Activated CD4-positive, CD25-positive, alpha-beta regulatory T cell treated with anti-CD3 and anti-CD28 coated beads, Interleukin-2, amount 50 U/mL, for 24 hours (primary cell): Measurements from ENCODE around the gene PLCB3.
"Not testable (repeated sequence)": the region's sequence is repeated elsewhere in the genome, so short reads cannot be mapped to it uniquely, and the experiment has no call there.

Experiments used
- ATAC-seq, 2 donors: fragments of 150-1000 bp; cut with Tn5 transposase; one replicate each; pipeline ENCODE4 v1.10.0; 2021; ENCODE audit warnings: mild to moderate bottlenecking in 1 of 2, moderate library complexity in 1 of 2

PLCB3 gene

GRCh38 chr11:64305691-64306562, 54.6 kb downstream of the PLCB3 start:
- peak; percentile 21 to 25 for ATAC-seq

DNA sequence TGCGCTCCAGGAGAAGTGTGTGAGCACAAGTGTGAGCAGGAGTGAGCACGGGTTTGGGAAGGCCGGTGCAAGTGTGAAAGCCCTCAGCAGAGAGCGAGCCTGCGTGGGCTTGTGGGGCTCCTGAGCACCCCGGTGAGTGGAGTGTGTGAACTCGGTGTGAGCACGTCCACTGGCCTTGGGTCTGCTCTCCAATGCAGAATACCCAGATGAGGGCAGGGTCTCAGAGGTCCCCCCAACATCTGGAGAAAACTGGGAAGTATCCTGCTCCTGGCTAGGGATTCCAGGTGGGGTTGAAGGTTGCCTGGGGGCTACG, 55.2 kb downstream of the PLCB3 start:
- ATAC-seq = no peak

- ATAC-seq = no peak
These were observed 55.7 kb downstream of the PLCB3 start for GRCh38 chr11:64306876-64307622.

DNA sequence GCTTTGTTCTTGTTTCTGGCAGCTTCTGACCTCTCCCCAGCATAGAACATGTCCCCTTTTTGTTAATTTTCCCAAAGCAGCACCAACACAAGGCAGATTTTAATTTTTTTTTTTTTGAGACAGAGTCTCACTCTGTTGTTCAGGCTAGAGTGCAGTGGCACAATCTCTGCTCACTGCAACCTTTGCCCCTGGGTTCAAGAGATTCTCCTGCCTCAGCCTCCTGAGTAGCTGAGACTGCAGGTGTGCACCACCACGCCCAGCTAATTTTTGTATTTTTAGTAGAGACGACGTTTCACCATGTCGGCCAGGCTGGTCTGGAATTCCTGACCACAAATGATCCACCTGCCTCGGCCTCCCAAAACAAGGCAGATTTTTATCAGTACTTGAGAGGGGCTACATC, 56.5 kb downstream of the PLCB3 start:
- not testable (repeated sequence) for ATAC-seq

DNA sequence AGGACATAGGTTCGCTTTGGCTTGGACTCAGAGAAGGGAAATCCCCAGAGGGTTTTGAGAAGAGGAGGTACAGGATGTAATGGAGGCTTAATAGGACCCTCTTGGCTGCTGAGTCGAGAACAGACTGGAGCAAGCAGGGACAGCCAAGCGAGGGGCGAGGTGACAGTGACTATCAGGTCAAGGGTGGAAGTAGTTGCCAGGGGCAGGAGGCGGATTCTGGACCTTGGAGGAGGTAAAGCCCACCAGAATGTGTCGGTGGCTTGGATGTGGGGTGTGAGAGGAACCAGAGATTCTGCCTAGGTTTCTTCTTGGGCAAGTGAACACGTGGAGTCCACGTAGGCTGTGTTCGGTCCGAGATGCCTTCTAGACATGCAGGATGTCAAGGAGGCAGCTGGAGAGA, 61.6 kb downstream of the PLCB3 start:
- no peak for ATAC-seq

GRCh38 chr11:64313491-64314145, 62.3 kb downstream of the PLCB3 start:
- ATAC-seq = no peak

DNA sequence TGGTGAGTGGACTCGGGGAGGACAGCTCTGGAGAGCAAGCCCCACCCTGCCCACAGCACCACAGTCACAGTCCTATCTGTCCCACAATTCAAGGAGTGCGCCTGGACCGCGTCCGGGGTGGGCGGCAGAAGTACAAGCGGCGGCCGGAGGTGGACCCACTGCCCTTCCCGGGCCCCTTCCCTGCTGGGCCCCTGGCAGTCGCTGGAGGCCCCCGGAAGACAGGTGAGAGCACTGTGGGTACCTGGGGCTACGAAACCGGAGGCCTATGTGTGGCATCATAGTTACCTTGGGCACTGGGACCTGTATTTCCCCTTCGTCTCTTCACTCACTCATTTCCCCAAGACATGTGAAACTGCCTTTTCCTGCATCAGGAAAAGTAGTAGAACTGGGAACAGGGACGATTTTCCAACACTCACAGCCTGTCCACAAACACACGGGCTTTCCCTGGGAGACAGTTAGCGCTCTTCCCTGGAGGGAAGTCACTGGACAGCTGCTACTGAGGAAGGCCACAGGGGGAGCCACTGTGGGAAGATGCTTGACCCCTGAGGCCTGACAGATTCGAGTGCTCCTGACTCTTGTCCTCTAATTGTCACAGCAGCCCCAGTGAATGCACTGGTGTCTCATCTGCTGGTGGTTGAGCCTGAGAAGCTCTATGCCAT, 62.9 kb downstream of the PLCB3 start:
- ATAC-seq = no peak

GRCh38 chr11:64314805-64315561, 63.7 kb downstream of the PLCB3 start:
- no peak for ATAC-seq

GRCh38 chr11:64315667-64316526, 64.6 kb downstream of the PLCB3 start:
- ATAC-seq = not testable (repeated sequence)

DNA sequence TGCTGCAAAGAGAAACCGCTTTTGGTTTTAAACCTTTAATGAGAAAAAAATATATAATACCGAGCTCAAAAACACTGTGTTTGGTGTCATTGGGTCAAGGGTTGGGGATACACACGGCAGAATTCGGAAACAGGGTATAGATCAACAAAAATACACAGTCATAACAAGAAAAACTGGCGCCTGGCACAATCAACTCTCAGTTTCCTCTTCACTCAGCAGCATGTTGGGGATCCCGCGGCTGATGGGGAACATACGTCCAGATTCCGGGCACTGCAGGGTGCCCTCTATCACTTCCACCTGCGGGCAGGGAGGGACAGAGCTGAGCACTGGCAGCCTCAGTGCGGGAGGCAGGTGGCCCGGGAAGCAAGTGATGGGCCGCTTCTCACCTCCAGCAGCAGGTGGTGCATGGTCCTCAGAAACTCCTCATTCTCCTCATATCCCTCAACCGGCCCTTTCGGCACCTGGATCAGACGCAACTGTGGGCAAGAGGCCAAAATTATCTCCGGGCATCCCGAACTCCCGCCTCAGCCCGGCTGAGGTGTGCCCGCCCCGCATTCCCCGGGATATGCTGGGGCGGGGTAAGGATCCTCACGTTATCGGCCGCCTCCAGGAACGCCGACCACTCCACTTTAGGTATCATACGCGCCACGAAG, 65.5 kb downstream of the PLCB3 start:
- no peak for ATAC-seq

DNA sequence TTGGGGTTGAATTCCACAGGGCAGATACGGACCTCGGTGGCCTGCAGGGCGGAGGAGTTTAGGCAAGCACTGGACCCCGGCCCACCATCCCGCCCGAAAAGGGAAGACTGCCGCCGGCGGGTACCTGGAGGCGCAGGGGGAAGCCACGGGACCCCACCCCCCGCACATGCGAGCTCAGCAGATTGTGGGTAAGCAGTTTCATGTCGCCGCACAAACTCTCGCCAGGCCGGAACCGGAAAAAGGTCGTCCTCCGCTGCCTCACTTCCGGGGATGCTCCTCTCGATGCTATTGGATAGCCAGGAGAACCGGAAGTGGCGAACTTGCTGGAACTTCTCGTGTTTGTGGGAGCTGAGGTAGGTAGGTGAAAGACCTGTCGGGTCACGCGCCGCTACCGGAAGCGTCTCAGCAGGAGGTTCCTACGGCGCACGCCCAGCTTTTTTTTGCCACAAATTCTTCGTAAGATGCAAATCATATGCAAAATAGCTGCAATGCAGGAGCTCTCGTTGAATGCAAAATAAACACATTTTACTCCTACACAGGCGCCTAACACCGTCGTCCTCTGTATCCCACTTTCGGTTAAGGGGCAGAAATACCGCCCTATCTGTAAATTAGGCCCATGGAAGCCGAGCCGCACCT, 66.1 kb downstream of the PLCB3 start, which contains the start of gene TRMT112:
TSS of gene TRMT112 (minus strand) at position 235 of the 636 bp plus-strand sequence. CDS start at position 202, 33 bp downstream.
- ATAC-seq = peak; percentile 82 to 84

DNA sequence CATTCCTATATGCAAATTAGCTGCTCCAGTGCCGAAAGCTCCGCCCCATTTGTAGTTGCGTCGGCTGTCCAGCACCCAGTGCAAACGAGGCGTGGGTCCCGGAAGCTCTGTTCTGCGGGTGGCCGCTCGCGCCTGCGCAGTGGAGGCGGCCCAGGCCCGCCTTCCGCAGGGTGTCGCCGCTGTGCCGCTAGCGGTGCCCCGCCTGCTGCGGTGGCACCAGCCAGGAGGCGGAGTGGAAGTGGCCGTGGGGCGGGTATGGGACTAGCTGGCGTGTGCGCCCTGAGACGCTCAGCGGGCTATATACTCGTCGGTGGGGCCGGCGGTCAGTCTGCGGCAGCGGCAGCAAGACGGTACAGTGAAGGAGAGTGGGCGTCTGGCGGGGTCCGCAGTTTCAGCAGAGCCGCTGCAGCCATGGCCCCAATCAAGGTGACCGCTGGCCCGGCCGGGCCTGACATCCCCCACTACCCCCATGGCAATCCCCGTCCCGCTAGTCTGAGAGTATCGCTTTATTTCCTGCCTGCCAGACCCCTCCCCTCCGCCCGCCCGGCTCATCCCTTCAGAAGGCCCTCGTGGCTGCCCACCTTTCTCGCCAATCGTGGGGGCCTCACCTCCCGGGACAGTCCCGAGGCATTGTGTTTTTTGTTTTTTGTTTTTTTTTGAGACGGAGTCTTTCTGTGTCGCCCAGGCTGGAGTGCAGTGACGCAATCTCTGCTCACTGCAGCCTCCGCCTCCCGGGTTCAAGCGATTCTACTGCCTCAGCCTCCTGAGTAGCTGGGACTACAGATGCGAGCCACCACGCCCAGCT, 66.8 kb downstream of the PLCB3 start, which contains the start of gene PRDX5:
TSS of gene PRDX5 (plus strand) at position 161 of the 805 bp plus-strand sequence. CDS start at position 256, 95 bp downstream.
- peak; percentile 80 to 81 for ATAC-seq
